HG03025 (cell line): ENCODE data around the gene EIF1.

ENCODE experiments used
- ATAC-seq: cut with Tn5 transposase; IDR thresholded peaks from one replicate; pipeline ENCODE4 v1.9.1; 2021; ENCODE audit warnings: mild to moderate bottlenecking, moderate library complexity; ENCODE audit not compliant: unreplicated experiment, low FRiP score

Gene EIF1

GRCh38 chr17:41731836-41732235, 43.2 kb downstream of the EIF1 start:
- ATAC-seq = no peak

- ATAC-seq = no peak
Measured at GRCh38 chr17:41733348-41734138, 44.9 kb downstream of the EIF1 start.

GRCh38 chr17:41734139-41734948, 45.7 kb downstream of the EIF1 start, which contains the start of gene HAP1:
HAP1 (minus strand) TSS chr17:41734643; CDS start chr17:41734634, 9 bp downstream.
- no peak for ATAC-seq

GRCh38 chr17:41734949-41735313, 46.2 kb downstream of the EIF1 start:
- ATAC-seq = no peak

GRCh38 chr17:41735744-41736143, 47.1 kb downstream of the EIF1 start:
- no peak for ATAC-seq

GRCh38 chr17:41736983-41737679, 48.4 kb downstream of the EIF1 start:
- no peak for ATAC-seq

GRCh38 chr17:41737680-41738023, 49.0 kb downstream of the EIF1 start:
- no peak for ATAC-seq

GRCh38 chr17:41738077-41738800, 49.6 kb downstream of the EIF1 start:
- ATAC-seq = no peak

GRCh38 chr17:41738801-41739112, 50.1 kb downstream of the EIF1 start:
- ATAC-seq = no peak

GRCh38 chr17:41739661-41740352, 51.1 kb downstream of the EIF1 start:
- ATAC-seq = no peak

GRCh38 chr17:41740506-41740905, 51.8 kb downstream of the EIF1 start:
- ATAC-seq = no peak

- ATAC-seq = no peak
Measured at GRCh38 chr17:41741709-41742108, 53.0 kb downstream of the EIF1 start.
